Esophagus squamous epithelium (tissue), 4 donors: Measurements from ENCODE around the gene STRIP2.

Source experiments
- CTCF ChIP-seq, 6 experiments: fragments of 450-650 bp in 4 of 6; fragments of 200-600 bp in 2 of 6; sonication (generic) in 2 of 6; IDR thresholded peaks; one replicate each; pipeline ENCODE4 v1.5.1; 2016 to 2019; ENCODE audit warnings: antibody characterized with exemption in 6 of 6, mild to moderate bottlenecking in 4 of 6, moderate library complexity in 4 of 6
- POLR2A ChIP-seq, 4 donors: fragments of 450-650 bp; IDR thresholded peaks; one replicate each; pipeline ENCODE4 v1.6.1; 2017; ENCODE audit warnings: antibody characterized with exemption in 4 of 4, mild to moderate bottlenecking in 4 of 4, moderate library complexity in 3 of 4

GRCh38 chr7:129461809-129462208 lies 27.6 kb downstream of the STRIP2 start:
- TF ChIP-seq CTCF (IDR thresholded peaks at IDR 0.05) (no peak), POLR2A (IDR thresholded peaks at IDR 0.05) (no peak)
